GM12801 (cell line): Measurements from ENCODE around the gene MTOR.

Experiments used
- CTCF ChIP-seq: IDR thresholded peaks from one replicate; pipeline ENCODE4 v1.5.1; 2011; ENCODE audit warnings: control low read depth; ENCODE audit not compliant: insufficient read length; ENCODE audit errors: extremely low read depth

The MTOR gene

GRCh38 chr1:11147197-11147770 is 115.1 kb downstream of the MTOR start:
- TF ChIP-seq CTCF: no peak

GRCh38 chr1:11145741-11146140 is 116.6 kb downstream of the MTOR start:
- no peak for TF ChIP-seq CTCF

- no peak for TF ChIP-seq CTCF
These were observed 117.6 kb downstream of the MTOR start for GRCh38 chr1:11144570-11145256.

GRCh38 chr1:11143907-11144306 is 118.4 kb downstream of the MTOR start:
- TF ChIP-seq CTCF: no peak

- no peak for TF ChIP-seq CTCF
These were observed 119.0 kb downstream of the MTOR start for GRCh38 chr1:11143401-11143800.

- no peak for TF ChIP-seq CTCF
These were observed 119.5 kb downstream of the MTOR start for GRCh38 chr1:11142618-11143391.

GRCh38 chr1:11138952-11139351 is 123.4 kb downstream of the MTOR start:
- TF ChIP-seq CTCF: no peak
